ENCODE data around the gene NINL.

GRCh38 chr20:25622049-25622448 is 36.7 kb upstream of the NINL start:
- no peak for TF ChIP-seq CTCF (conservative IDR thresholded peaks at IDR 0.05 in 1 of 2, IDR thresholded peaks at IDR 0.05 in 1 of 2; ENCODE audit: extremely low read depth in 1 of 2, insufficient read depth in 1 of 2, low read depth in 1 of 2, low read length in 2 of 2)
- no peak for TF ChIP-seq EZH2 (IDR thresholded peaks at IDR 0.05; ENCODE audit: borderline replicate concordance, low read length)
